HepG2 (cell line): ENCODE results near the gene BACH2.

Experiments
- ZKSCAN1 ChIP-seq: fragments of 150-350 bp; IDR thresholded peaks from 2 replicates; pipeline ENCODE4 v1.6.1; 2014; ENCODE audit warnings: low read length
- ZNF605 ChIP-seq: sonication (generic); formaldehyde crosslinking; IDR thresholded peaks from 2 replicates; pipeline ENCODE4 v1.8.0; 2022; ENCODE audit warnings: mild to moderate bottlenecking, missing genetic modification reagents

GRCh38 chr6:90277302-90278011 is 19.2 kb downstream of the BACH2 start:
- no peak for TF ChIP-seq ZKSCAN1
- no peak for TF ChIP-seq ZNF605 (CRISPR knock-in tag)
